Activated CD4-positive, alpha-beta T cell treated with anti-CD3 and anti-CD28 coated beads, Interleukin-2, amount 50 U/mL, for 48 hours (primary cell): ENCODE data around the gene NFIX.
"Not testable (repeated sequence)": the region's sequence is repeated elsewhere in the genome, so short reads cannot be mapped to it uniquely, and the experiment has no call there.

Experiments used
- DNase-seq, 2 experiments: peaks; one replicate each; pipeline ENCODE4 v3.0.0-alpha.2; 2020

The NFIX gene

GRCh38 chr19:12959481-12959880, 35.8 kb upstream of the NFIX start:
- DNase-seq: no peak

GRCh38 chr19:12965017-12965811, 30.1 kb upstream of the NFIX start:
- peak; percentile 92 to 94 for DNase-seq

GRCh38 chr19:12965812-12966135, 29.5 kb upstream of the NFIX start:
- DNase-seq: no peak

GRCh38 chr19:12967907-12968306, 27.4 kb upstream of the NFIX start:
- DNase-seq: no peak

- DNase-seq: no peak
Measured at GRCh38 chr19:12969292-12969988, 25.8 kb upstream of the NFIX start, which contains the start of gene DAND5. Gene DAND5, plus strand, starts transcription at chr19:12969576. Its CDS starts 85 bp downstream, at chr19:12969661.

GRCh38 chr19:12970070-12970820, 25.0 kb upstream of the NFIX start:
- DNase-seq: no peak

- DNase-seq: no peak
Measured at GRCh38 chr19:12973236-12973635, 22.0 kb upstream of the NFIX start.

- DNase-seq: no peak
Measured at GRCh38 chr19:12974301-12975220, 20.7 kb upstream of the NFIX start.

GRCh38 chr19:12975221-12975741, 20.0 kb upstream of the NFIX start:
- no peak for DNase-seq

GRCh38 chr19:12976109-12976508, 19.2 kb upstream of the NFIX start:
- not testable (repeated sequence) for DNase-seq

GRCh38 chr19:12979974-12980373, 15.3 kb upstream of the NFIX start:
- no peak for DNase-seq

GRCh38 chr19:12982648-12983047, 12.6 kb upstream of the NFIX start:
- no peak for DNase-seq

- no peak for DNase-seq
Measured at GRCh38 chr19:12983091-12983490, 12.2 kb upstream of the NFIX start.

GRCh38 chr19:12983542-12984142, 11.6 kb upstream of the NFIX start:
- DNase-seq: peak; percentile 80 to 84

- DNase-seq: no peak
Measured at GRCh38 chr19:12984143-12984627, 11.1 kb upstream of the NFIX start.

GRCh38 chr19:12984683-12985048, 10.6 kb upstream of the NFIX start:
- no peak for DNase-seq

GRCh38 chr19:12985049-12985776, 10.1 kb upstream of the NFIX start:
- DNase-seq: no peak

GRCh38 chr19:12986726-12987125, 8.5 kb upstream of the NFIX start:
- DNase-seq: no peak

GRCh38 chr19:12987190-12987589, 8.1 kb upstream of the NFIX start:
- no peak for DNase-seq

GRCh38 chr19:12987781-12988180, 7.5 kb upstream of the NFIX start:
- no peak for DNase-seq

GRCh38 chr19:12990431-12990830, 4.8 kb upstream of the NFIX start:
- no peak for DNase-seq
